Spleen (tissue), 11 donors: ENCODE measurements around the gene DUS2. TPM values are rescaled to one million over a fixed set of nuclear protein-coding genes. Genes with fewer than 3 reads are reported as not detected.
"Not testable (repeated sequence)": the region's sequence is repeated elsewhere in the genome, so short reads cannot be mapped to it uniquely, and the experiment has no call there.

Experiments used
- DNase-seq: peaks from one replicate; pipeline ENCODE4 v3.0.0-alpha.2; 2020
- H3K27ac ChIP-seq, 8 donors: fragments of 200-600 bp; sonication (generic) in 7 of 8; 1 replicate in 4 of 8; 2 replicates in 4 of 8; pipeline versions ENCODE4 v1.5.0 to v1.8.0; 2016 to 2021; ENCODE audit warnings: inconsistent platforms in 4 of 8, mild to moderate bottlenecking in 4 of 8, moderate library complexity in 1 of 8
- H3K27me3 ChIP-seq, 7 donors: fragments of 200-600 bp; sonication (generic) in 6 of 7; replicated peaks in 1 of 7; 1 replicate in 4 of 7; 2 replicates in 3 of 7; pipeline versions ENCODE4 v1.5.0 to v1.8.0; 2016 to 2021; ENCODE audit warnings: inconsistent platforms in 3 of 7, mild to moderate bottlenecking in 1 of 7
- H3K36me3 ChIP-seq, 6 donors: fragments of 200-600 bp; sonication (generic) in 5 of 6; 1 replicate in 4 of 6; 2 replicates in 2 of 6; pipeline versions ENCODE4 v1.5.0 to v1.8.0; 2016 to 2021; ENCODE audit warnings: inconsistent platforms in 2 of 6
- H3K4me1 ChIP-seq, 6 donors: fragments of 200-600 bp; sonication (generic) in 5 of 6; 1 replicate in 3 of 6; 2 replicates in 3 of 6; pipeline versions ENCODE4 v1.5.0 to v1.8.0; 2016 to 2021; ENCODE audit warnings: inconsistent platforms in 3 of 6
- H3K4me3 ChIP-seq, 8 donors: fragments of 200-600 bp; sonication (generic) in 7 of 8; 1 replicate in 4 of 8; 2 replicates in 4 of 8; pipeline versions ENCODE4 v1.5.0 to v1.8.0; 2016 to 2021; ENCODE audit warnings: inconsistent platforms in 4 of 8, mild to moderate bottlenecking in 4 of 8, moderate library complexity in 2 of 8
- H3K9me3 ChIP-seq, 8 donors: fragments of 200-600 bp; sonication (generic) in 7 of 8; 1 replicate in 4 of 8; 2 replicates in 4 of 8; pipeline versions ENCODE4 v1.5.0 to v1.8.0; 2016 to 2021; ENCODE audit warnings: inconsistent platforms in 4 of 8
- CTCF ChIP-seq, 11 experiments: fragments of 200-600 bp in 7 of 11; fragments of 450-650 bp in 4 of 11; sonication (generic) in 4 of 11; IDR thresholded peaks in 8 of 11; conservative IDR thresholded peaks in 3 of 11; 1 replicate in 7 of 11; 2 replicates in 4 of 11; pipeline versions ENCODE4 v1.4.0 to v1.8.0; 2016 to 2021; ENCODE audit warnings: antibody characterized with exemption in 11 of 11, inconsistent platforms in 4 of 11, mild to moderate bottlenecking in 1 of 11
- POLR2A ChIP-seq, 3 donors: fragments of 450-650 bp; IDR thresholded peaks; one replicate each; pipeline ENCODE4 v1.5.1; 2017; ENCODE audit warnings: antibody characterized with exemption in 3 of 3, mild to moderate bottlenecking in 1 of 3
- POLR2AphosphoS5 ChIP-seq, 3 donors: sonication (generic); formaldehyde crosslinking; IDR thresholded peaks; one replicate each; pipeline ENCODE4 v1.5.1; 2017; ENCODE audit warnings: antibody characterized with exemption in 3 of 3
- WGBS, 5 donors: extraction: QIAGEN DNeasy Blood & Tissue Kit in 3 of 5; methylation state at CpG; one replicate each; pipeline versions ENCODE4 v1.1.5 to v1.1.7; 2013 to 2018; 5-methylcytosine and 5-hydroxymethylcytosine counted together
- intact Hi-C: fragments of 100-400 bp; cut with DNase I; formaldehyde crosslinking; loops from one replicate; pipeline ENCODE4 v1.15.0; 2023; ENCODE audit warnings: low total_unique reads
- polyA plus RNA-seq, 3 donors: library from polyadenylated mRNA; stranded (reverse); fragments of 200-250 nt; gene quantifications; one replicate each; pipeline ENCODE4 v1.2.1, GENCODE V29; 2013
- total RNA-seq, 7 donors: library from RNA; depleted of rRNA in 3 of 7; stranded (reverse); fragments of >200 nt in 3 of 7; fragmentation: NEBNext Ultra II Directional in 4 of 7; extraction: Animal tissue kit (Norgen Biotek cat#: 25700) in 4 of 7; gene quantifications; one replicate each; pipeline versions ENCODE4 v1.1.0 to v1.2.1, GENCODE V29; 2016 to 2021
- donor health status: healthy with polysubstance abuse.
- donor health status: DM: no; HTN: no; CAD: no; lungs with moderate emphysema.
- donor health status: DM: no; HTN: no; CAD: no.
- donor health status: Bipolar disorder and iron deficiency.
- donor health status: healthy.
- donor health status: DM: no; HTN: no; CAD: no.
- donor health status: DM: yes; HTN: yes; CAD: no.

The DUS2 gene
- total and polyA plus RNA-seq, 10 donors: 17.4 to 31.7 (median 27.1) TPM

- peaks cover 20 to 87% (median 34%) of the 10 kb centered on the region in 6 donors for H3K4me1 ChIP-seq
- H3K27ac ChIP-seq: no peak overlapping the region
- intact Hi-C loops: loop anchor here (5.0 kb wide), 1 partner anchor 52 kb away; no protein-coding TSS in a partner anchor
- TF ChIP-seq POLR2A (IDR thresholded peaks at IDR 0.05) (no peak), POLR2AphosphoS5 (IDR thresholded peaks at IDR 0.05) (no peak), CTCF (IDR thresholded peaks at IDR 0.05 in 8 of 11, conservative IDR thresholded peaks at IDR 0.05 in 3 of 11) (no peak)
- H3K9me3 ChIP-seq: no peaks in the 10 kb centered on the region
- no peaks in the 10 kb centered on the region for H3K27me3 ChIP-seq
- peaks cover 0 to 27% (median 0%) of the 10 kb centered on the region in 6 donors for H3K36me3 ChIP-seq
- no peak for DNase-seq
- H3K4me3 ChIP-seq: no peak overlapping the region
- WGBS, 5 donors: 79 to 87% (median 82%) methylated on average over 5 to 6 of the region's 6 CpGs
Measured at GRCh38 chr16:67990018-67990386, 33.1 kb upstream of the DUS2 start.

DNA sequence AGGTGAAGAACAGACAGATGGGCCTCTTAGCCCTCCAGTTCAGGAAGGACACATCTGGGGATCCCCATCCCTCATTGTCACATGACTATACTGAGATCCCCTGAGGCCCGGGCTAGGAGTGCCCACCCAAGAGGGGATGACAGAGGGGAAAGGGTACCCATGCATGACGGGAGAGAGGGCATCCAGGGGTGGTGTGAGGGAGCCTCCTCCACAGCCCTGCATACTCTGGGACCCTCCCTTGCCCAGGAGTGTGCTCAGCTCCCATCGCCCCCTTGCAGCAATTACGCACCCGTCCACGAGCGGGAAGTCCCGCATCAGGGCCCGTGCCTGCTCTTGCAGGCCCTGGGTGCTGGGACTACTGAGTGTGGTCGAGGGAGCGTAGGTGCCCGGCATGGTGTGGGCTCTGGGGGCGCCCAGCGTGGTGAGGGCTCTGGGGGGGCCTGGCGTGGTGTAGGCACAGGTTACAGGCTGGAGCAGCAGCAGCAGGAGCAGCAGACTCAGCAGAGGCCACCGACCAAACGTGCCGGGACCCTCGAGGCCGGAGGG is 30.4 kb upstream of the DUS2 start:
- TF ChIP-seq POLR2A (IDR thresholded peaks at IDR 0.05) (no peak), POLR2AphosphoS5 (IDR thresholded peaks at IDR 0.05) (no peak), CTCF (IDR thresholded peaks at IDR 0.05 in 8 of 11, conservative IDR thresholded peaks at IDR 0.05 in 3 of 11) (no peak)
- peaks cover 0 to 27% (median 0%) of the 10 kb centered on the region in 6 donors for H3K36me3 ChIP-seq
- no peaks in the 10 kb centered on the region for H3K9me3 ChIP-seq
- peaks cover 17 to 88% (median 46%) of the 10 kb centered on the region in 6 donors for H3K4me1 ChIP-seq
- intact Hi-C loops: loop anchor here (5.0 kb wide), 1 partner anchor 50 kb away; no protein-coding TSS in a partner anchor
- DNase-seq: no peak
- WGBS, 5 donors: 59 to 78% (median 72%) methylated on average over 16 to 20 of the region's 20 CpGs
- H3K27ac ChIP-seq: peak overlapping the region; percentile 82 to 93 (median 86)
- peak overlapping the region in 4 of 8 donors; percentile 35 to 64 (median 36) for H3K4me3 ChIP-seq
- H3K27me3 ChIP-seq: no peaks in the 10 kb centered on the region

GRCh38 chr16:67993207-67994039 is 29.7 kb upstream of the DUS2 start:
- Histone ChIP-seq H3K36me3 (peaks cover 0 to 27% (median 0%) of the 10 kb centered on the region in 6 donors), H3K27ac (peak overlapping the region; percentile 82 to 93 (median 86)), H3K4me1 (peaks cover 17 to 88% (median 52%) of the 10 kb centered on the region in 6 donors), H3K4me3 (peak overlapping the region; percentile 9 to 64 (median 34)), H3K9me3 (no peaks in the 10 kb centered on the region), H3K27me3 (no peaks in the 10 kb centered on the region)
- WGBS, 5 donors: 6 to 12% (median 9%) methylated on average over 15 to 39 of the region's 39 CpGs
- intact Hi-C loops: loop anchor here (5.0 kb wide), 1 partner anchor 49 kb away; no protein-coding TSS in a partner anchor
- DNase-seq: peak; percentile 97
- TF ChIP-seq POLR2AphosphoS5 (IDR thresholded peaks at IDR 0.05) (peak; percentile 58 to 87 (median 71)), POLR2A (IDR thresholded peaks at IDR 0.05) (no peak), CTCF (IDR thresholded peaks at IDR 0.05 in 8 of 11, conservative IDR thresholded peaks at IDR 0.05 in 3 of 11) (peak; percentile 99 to 100 (median 99))

GRCh38 chr16:67994040-67994408 is 29.1 kb upstream of the DUS2 start:
- not testable (repeated sequence) for H3K9me3 ChIP-seq, DNase-seq, H3K27me3 ChIP-seq
- Histone ChIP-seq H3K4me1 (peaks cover 17 to 88% (median 55%) of the 10 kb centered on the region in 6 donors), H3K36me3 (peaks cover 0 to 27% (median 0%) of the 10 kb centered on the region in 6 donors), H3K27ac (peak overlapping the region; percentile 82 to 93 (median 86)), H3K4me3 (peak overlapping the region in 5 of 8 donors; percentile 33 to 64 (median 36))
- WGBS, 5 donors: 14 to 41% (median 30%) methylated on average over 4 to 6 of the region's 6 CpGs; no CpG with 5 or more reads in 1 of the 5 donors
- intact Hi-C loops: loop anchor here (5.0 kb wide), 1 partner anchor 48 kb away; no protein-coding TSS in a partner anchor
